GM19099 (cell line): ENCODE results near the gene PCNX2.

Source experiments
- POLR2A ChIP-seq: IDR thresholded peaks from 3 replicates; pipeline ENCODE4 v1.6.1; 2011; ENCODE audit warnings: low read depth; ENCODE audit not compliant: insufficient read length; ENCODE audit errors: extremely low read depth

The PCNX2 gene, protein sequence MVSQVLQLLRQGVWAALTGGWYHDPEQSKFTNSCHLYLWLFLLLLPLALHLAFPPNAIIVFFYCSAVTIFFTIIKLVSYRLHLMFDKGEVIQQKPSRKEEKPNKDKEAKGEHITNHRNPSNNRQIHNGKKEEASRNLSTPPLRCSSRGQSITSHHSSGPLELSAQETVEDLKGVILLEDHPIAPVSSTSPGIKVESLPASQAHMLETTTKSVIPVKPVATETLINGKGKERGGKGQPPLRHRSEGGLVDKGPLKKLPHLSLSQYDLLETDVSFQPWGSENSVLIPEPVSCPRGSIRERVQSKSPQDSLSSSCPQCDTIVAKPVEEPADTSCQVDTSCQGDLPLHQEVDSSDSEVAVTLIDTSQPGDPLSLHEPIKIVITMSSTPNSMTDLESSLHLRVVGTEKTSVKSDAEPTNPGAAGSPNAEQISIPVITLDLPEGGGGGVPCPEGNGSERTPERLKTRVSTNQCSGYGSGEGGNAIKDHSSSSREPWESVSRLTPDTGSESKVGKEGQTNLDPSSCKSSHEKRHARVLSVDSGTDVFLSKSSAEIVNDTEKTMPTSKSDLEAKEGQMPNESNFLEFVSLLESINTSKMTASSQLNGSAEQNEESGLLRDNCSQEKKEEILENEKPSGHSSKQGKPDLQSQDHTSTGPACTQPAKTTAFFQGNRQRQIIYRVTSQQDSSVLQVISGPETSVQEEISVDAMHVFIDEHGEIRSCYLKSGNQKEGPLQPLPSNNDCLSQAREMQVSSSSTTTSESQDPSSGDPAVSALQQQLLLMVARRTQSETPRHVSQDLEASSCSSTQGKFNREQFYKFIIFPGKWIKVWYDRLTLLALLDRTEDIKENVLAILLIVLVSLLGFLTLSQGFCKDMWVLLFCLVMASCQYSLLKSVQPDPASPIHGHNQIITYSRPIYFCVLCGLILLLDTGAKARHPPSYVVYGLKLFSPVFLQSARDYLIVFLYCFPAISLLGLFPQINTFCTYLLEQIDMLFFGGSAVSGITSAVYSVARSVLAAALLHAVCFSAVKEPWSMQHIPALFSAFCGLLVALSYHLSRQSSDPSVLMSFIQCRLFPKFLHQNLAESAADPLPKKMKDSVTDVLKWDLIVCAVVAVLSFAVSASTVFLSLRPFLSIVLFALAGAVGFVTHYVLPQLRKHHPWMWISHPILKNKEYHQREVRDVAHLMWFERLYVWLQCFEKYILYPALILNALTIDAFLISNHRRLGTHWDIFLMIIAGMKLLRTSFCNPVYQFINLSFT (N-terminal part only)

DNA sequence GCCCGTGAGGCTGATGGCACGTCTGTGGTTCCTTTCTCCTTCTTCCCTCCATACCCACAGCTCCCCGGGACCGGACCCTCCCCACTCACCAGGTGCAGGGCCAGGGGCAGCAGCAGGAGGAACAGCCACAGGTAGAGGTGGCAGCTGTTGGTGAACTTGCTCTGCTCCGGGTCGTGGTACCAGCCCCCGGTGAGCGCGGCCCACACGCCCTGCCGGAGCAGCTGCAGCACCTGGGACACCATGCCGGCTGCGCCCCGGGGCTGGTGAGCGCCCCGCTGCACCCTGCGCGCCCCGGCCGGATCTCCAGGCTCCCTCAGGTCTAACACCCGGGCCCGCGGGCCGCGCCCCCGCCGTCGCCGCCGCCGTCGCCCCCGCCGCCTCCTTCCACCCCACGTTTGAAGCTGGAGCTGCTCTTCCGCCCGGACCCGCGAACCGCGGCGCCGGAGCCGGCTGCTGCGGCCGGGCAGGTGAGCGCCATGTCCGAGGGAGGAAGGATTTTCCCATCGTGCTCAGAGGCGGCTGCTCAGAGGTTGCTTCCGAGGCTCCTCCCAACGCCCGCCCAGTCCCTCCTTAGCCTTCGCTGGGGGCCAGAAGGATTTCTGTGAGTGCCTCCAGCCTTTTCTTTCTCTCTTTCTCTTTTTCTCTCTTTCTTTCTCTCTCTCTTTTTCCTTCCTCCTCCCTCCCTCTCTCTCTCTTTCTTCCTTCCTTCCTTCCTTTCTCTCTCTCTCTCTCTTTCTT is at the start of gene PCNX2:
Gene PCNX2, minus strand, starts transcription at position 489 of the 738 bp plus-strand sequence. Its CDS starts 247 bp downstream, at position 242.
- peak; percentile 59 for TF ChIP-seq POLR2A

DNA sequence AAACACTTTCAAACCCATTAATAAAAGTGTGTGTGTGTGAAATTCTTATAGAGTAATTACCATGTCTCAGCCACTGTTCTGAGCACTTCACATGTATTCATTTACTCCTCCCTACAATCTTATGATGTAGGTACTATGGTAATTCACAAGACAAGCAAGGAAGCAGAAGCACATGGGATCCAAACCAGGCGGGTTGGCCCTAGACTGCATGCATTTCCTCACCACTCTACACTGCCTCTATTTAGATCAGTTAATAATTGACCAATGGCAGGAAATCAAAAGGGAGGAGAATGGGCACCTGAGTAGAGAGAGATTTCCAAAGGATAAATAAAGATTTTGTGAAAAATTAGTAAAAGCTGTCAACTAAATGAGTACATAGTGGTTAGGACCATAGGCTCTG is 47.7 kb upstream of the PCNX2 start:
- no peak for TF ChIP-seq POLR2A

DNA sequence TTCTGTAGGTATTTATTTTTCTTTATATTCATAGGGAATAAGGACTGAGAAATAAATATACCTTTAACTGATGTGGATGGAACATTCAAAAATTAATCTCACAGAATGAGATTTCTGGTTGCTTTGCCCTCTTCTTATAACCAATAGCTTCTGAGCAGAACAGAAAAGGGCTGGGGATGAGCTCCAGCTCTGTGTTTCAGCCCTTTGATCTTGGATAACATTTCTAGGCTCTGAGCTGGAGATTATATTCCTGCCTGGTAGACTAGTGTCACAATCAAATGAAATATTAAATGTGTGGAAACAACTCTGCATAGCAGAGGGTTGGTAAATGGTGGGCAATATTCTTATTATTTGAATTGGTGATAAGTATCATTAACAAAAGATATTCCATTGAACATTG is 46.6 kb upstream of the PCNX2 start:
- TF ChIP-seq POLR2A: no peak

DNA sequence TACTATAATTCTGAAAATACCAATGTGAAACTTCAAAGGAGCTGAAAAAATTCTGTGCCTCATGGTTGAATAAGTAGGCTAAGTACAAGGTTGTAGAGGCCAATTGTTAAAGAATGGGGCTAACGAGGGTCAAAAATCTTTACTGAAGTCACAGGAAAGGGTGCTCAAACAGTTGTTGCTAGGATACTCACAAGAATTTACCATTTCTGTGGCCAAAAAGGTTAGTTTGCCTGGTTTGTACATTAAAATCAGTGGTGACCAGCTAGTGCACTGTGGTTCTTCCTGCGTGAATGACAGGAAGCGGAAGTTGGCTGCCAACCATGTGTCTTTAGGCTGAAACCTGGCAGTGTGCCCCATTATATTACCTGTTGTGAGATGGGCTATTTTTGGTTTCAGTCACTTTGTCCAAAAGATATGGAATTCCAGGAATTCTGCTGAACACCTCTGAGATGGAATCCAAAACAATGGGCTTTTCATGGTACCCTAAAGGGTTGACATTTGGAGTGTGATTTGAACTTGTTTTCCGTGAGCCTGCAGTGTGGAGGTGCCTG is 45.5 kb upstream of the PCNX2 start:
- TF ChIP-seq POLR2A: no peak

DNA sequence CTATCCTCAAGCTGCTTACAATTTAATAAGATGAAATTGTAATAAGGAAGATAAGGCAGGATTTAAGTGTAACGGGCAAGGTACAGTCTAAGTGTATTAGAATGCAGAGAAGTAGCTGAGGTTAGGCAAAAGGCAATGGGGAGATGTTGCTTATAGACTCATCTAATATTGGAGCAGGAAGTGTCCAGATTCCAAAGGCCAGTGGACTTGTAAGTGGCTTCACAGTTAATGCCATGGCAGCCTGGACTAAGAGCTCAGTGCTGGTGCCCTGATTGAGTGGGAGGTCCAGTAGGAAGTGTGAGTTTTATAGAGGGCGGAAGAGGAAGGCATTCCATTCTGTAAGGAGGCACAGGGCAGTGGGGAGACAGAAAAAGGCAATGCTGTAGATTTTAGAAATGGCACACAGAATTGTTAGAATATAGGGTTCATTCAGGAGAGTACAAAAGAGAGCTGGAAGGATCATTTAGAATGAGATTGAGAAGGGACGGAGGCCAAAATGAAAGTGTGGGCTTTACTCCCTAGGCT is 44.6 kb upstream of the PCNX2 start:
- TF ChIP-seq POLR2A: no peak

DNA sequence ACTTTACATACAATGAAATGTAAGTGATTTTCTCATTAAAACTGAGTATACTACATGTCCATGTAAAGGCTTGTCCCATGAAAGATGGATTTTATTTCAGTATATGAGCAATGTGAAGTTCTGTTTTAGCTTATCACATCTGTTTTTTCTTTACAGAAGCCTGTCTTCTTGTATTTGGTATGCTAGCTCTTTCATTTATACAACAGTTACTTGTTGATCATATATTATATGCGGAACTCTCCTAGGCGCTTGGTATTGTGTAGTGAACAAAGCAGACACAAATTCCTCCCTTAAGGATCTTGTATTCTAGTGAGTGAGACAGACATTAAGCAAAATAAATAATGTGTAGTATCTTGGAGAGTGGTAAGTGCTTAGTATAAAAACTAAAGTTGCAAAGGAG is 42.6 kb upstream of the PCNX2 start:
- TF ChIP-seq POLR2A: no peak

DNA sequence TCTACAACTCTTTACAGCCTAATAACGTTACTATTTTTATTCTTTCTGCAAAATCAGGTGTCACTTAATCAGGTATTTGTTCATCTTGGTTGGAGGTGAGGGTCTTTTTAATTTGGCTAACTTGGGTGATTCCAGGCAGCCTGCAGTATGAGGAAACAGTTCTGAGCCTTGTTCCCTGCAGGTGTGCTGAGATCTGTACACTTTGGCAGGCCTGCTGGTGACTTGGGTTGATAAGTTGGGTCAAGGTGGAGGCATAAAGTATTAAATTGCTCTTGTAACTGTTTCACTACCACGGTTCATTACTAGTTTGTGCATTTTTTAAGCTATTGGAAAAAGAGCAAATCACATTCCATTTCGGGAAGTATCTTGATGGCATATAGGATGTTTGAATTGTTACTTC is 42.0 kb upstream of the PCNX2 start:
- no peak for TF ChIP-seq POLR2A

DNA sequence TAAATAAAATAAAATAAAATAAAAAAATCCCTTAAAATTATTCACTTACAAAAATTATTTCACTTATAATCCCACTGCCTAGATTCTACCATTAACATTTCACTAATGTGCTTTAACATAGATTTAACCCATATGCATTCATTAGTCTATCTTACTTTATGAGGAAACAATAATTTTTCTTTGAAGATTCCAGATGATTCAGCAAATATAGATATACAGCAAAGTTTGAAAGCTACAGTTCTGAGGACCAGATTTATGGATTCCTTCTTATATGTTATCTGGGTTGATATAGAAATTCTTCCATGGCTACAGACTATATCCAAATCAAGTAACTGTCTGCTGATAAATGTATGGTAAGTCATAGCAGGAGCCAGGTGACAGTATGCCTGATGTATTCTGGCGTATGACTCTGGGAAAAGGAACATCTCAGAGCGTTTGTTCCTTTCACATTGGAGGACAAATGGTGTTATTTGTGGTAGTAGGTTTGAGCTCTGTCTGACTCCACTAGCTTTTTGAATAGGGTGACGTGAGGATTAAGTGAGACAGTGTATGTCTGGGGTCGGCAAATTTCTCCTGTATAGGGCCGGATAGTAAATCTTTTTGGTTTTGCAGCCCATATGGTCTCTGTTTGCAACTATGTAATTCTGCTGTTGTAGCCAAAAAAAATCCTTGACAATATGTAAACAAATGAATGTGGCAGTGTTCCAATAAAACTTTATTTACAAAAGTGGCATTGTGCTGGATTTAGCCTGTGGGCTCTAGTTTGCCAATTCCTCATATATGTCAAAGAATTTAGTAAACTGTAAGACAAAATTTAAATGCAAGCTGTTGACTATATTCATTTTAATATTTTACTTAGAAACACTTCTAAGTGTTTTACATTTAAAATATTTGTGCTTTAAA is 41.3 kb upstream of the PCNX2 start:
- TF ChIP-seq POLR2A: no peak

DNA sequence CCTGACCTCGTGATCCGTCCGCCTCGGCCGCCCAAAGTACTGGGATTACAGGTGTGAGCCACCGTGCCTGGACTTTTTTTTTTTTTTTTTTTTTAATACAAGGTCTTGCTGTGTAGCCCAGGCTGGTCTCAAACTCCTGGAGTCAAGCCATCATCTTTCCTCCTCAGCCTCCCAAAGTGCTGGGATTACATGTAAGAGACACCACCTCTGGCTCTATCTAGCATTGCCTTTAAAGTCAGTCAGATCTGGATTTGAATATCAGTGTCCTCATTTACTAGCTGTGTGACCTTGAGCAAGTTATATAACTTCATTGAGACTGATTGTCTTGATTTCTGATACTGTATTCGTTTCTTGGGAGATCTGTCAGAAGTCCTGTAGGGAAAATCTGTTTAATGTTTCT is 38.6 kb upstream of the PCNX2 start:
- TF ChIP-seq POLR2A: no peak

DNA sequence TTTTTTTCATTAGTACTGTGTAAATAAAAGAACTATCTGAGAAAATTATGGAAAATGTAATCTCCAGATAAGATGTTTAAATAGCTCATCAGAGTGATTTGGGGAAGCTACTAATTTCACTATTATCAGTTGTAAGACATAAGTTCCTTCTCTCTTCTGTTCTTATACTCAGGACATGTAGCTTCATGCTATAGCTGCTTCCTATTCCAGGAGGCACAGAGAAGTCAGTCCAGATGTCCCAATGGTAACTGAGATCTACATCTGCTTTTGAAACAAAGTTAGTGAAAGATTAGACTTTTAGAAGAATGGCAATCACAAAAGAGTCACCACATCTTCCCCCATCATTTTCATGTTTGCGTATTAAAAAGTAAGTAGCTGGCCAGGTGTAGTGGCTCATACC is 37.6 kb upstream of the PCNX2 start:
- TF ChIP-seq POLR2A: no peak

DNA sequence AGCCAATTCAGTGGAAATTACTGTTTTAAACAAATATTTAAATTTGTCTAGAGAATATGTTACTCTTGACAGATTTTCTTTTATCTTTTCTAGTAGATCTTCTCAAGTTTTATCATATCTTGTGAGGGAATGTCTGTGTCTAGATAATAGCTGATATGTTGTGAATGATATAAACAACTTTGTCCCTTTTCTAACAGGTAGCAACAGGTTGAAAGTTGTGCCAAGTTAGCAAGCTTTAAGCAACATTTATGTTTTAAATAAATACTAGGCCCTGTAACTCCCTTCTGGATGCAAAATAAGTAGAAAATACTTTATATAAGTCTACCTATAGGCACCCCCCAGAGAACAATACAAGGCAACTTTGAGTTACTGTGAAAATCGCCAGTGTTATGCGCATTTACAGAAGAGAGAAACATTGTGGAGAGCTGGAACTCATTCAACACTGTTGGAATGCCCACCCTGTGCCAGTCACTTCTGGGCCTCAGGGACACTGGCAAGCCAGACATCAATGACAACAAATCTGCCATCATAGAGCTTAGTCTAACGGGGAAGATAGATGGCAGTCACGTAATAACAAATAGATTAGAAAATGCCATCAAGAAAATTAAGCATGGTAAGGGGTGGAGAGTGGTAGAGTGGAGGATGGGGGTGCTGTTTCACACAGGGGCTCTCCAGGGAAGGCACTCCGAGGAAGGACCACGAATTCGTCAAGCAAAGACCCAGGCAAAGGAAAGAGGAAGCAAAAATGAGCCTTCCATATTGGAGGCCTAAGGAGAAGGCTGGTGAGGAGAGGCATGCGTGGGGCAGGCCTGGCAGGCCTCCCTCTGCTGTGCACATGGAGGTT is 36.4 kb upstream of the PCNX2 start:
- no peak for TF ChIP-seq POLR2A
